Fibroblast of pulmonary artery (primary cell): ENCODE measurements around the gene FOXC2.
A peak's percentile ranks its signal among the peaks of the same experiment; 100 is the strongest.

ENCODE experiments used
- DNase-seq: peaks from one replicate; pipeline ENCODE4 v3.0.0-alpha.2; 2010; ENCODE audit warnings: low read depth
- H3K4me3 ChIP-seq: replicated peaks from 2 replicates; pipeline ENCODE4 v1.5.1; 2011; ENCODE audit warnings: low read depth, mild to moderate bottlenecking, control low read depth, low read length, moderate library complexity
- CTCF ChIP-seq: IDR thresholded peaks from 2 replicates; pipeline ENCODE4 v1.5.1; 2011; ENCODE audit warnings: mild to moderate bottlenecking, control low read depth, low read length, inconsistent platforms; ENCODE audit errors: missing control alignments

FOXC2 gene

GRCh38 chr16:86568677-86569623, 2.3 kb downstream of the FOXC2 start:
- DNase-seq: no peak
- no peak for TF ChIP-seq CTCF
- H3K4me3 ChIP-seq: peak overlapping the region; percentile 77

GRCh38 chr16:86569701-86570447, 3.2 kb downstream of the FOXC2 start:
- no peak for TF ChIP-seq CTCF
- no peak for DNase-seq
- peak overlapping the region; percentile 77 for H3K4me3 ChIP-seq

GRCh38 chr16:86570558-86571529, 4.2 kb downstream of the FOXC2 start:
- no peak for DNase-seq
- peak overlapping the region; percentile 77 for H3K4me3 ChIP-seq
- no peak for TF ChIP-seq CTCF

- no peak for TF ChIP-seq CTCF
- no peak for DNase-seq
- peak overlapping the region; percentile 77 for H3K4me3 ChIP-seq
Measured at GRCh38 chr16:86571530-86571915, 4.9 kb downstream of the FOXC2 start.

- no peak for DNase-seq
- H3K4me3 ChIP-seq: peak overlapping the region; percentile 19
- no peak for TF ChIP-seq CTCF
Measured at GRCh38 chr16:86572041-86572521, 5.5 kb downstream of the FOXC2 start.

- DNase-seq: no peak
- H3K4me3 ChIP-seq: no peak overlapping the region
- TF ChIP-seq CTCF: no peak
Measured at GRCh38 chr16:86572606-86573005, 6.0 kb downstream of the FOXC2 start.
